GM18861 (cell line): ENCODE data around the gene RPLP2.

Experiments
- ATAC-seq: cut with Tn5 transposase; IDR thresholded peaks from one replicate; pipeline ENCODE4 v1.9.1; 2021; ENCODE audit not compliant: unreplicated experiment

Gene RPLP2

GRCh38 chr11:833114-833791 lies 23.5 kb downstream of the RPLP2 start:
- no peak for ATAC-seq

DNA sequence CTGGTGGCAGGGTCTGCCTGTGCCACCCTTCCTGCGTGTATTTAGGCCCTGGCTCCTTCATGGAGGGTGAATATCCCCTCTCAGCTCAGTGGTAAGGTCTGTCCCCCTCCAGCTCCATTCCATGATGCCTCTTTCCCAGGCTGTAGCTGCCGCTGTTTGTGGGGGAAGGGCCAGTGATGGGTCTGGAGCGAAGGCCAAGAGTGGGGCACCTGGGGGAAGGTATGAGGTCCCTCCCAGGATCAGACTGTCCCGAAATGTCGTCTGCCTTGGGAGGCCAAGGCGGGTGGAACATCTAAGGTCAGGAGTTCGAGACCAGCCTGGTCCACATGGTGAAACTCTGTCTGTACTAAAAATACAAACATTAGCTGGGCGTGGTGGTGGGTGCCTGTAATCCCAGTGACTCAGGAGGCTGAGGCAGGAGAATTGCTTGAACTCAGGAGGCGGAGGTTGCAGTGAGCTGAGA lies 24.1 kb downstream of the RPLP2 start:
- no peak for ATAC-seq

GRCh38 chr11:834371-835316 lies 24.9 kb downstream of the RPLP2 start:
- no peak for ATAC-seq

GRCh38 chr11:836274-836673 lies 26.5 kb downstream of the RPLP2 start:
- ATAC-seq, result no peak

DNA sequence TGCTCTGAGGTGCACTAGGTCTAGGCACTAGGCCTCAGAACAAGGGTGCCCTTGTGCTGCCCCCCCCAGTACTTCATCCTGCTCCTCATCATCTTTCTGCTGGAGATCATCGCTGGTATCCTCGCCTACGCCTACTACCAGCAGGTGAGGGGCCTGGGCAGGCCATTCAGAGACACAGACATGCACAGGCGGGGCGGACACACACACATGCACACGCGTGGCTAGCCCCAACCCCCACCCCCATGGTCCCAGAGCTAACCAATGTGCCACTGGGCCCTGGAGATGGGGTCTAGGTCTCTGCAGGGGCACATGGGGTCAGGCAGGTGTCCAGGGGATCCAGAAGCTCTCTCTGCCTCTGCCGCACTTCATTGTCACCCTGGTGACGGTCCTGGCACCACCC lies 26.9 kb downstream of the RPLP2 start:
- no peak for ATAC-seq

DNA sequence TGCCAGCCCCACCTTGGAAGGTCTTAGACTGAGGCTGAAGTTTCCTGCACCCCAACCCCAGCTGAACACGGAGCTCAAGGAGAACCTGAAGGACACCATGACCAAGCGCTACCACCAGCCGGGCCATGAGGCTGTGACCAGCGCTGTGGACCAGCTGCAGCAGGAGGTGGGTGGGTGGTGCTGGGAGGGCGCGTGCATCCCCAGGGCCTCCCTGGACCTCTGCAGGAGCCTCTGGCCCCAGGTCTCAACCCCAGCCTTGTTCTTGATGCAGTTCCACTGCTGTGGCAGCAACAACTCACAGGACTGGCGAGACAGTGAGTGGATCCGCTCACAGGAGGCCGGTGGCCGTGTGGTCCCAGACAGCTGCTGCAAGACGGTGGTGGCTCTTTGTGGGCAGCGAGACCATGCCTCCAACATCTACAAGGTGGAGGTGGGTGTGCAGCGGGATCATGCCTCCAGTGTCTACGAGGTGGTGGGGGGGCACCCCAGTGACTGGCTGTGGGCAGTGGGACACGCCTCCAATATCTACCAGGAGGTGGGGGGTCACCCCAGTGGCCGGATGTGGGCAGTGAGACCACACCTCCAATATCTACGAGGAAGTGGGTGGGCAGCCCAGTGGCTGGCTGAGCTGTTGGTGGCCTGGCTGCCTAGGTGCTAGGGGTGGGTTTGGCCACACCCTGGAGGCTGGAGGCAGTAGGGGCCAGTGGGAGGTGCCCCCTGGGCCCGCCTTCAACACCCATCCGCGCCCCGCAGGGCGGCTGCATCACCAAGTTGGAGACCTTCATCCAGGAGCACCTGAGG lies 27.6 kb downstream of the RPLP2 start:
- no peak for ATAC-seq

DNA sequence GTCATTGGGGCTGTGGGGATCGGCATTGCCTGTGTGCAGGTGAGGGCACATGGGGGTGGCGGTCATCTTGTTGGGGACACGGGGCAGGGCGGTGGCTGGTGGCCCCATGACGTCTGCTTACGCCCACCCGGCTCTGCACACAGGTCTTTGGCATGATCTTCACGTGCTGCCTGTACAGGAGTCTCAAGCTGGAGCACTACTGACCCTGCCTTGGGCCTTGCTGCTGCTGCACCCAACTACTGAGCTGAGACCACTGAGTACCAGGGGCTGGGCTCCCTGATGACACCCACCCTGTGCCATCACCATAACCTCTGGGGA lies 28.2 kb downstream of the RPLP2 start:
- ATAC-seq, result no peak

GRCh38 chr11:838441-839279 lies 28.9 kb downstream of the RPLP2 start:
- no peak for ATAC-seq

DNA sequence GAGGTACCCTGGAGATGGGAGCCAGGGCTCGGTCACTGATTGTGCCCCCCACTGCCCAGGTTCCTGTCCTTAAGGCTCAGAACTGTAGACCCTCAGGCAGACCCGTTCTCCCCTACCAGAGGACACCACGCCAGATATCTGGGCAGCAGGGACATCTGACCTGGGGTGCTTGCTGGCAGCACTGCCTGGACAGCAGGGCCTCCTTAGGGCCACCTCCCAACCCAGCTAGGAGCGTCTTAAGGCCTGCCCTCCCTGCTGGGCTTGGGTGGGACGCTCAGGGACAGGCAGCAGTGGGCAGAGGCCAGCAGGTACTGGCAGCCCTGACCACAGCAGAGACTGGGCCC lies 29.5 kb downstream of the RPLP2 start:
- ATAC-seq, result no peak

- no peak for ATAC-seq
Observed at GRCh38 chr11:839875-840617, 30.3 kb downstream of the RPLP2 start.

- ATAC-seq, result no peak
Observed at GRCh38 chr11:841981-842369, 32.2 kb downstream of the RPLP2 start.

- peak; percentile 39 for ATAC-seq
Observed at GRCh38 chr11:842370-843002, 32.7 kb downstream of the RPLP2 start, which contains the start of the genes POLR2L and TSPAN4. POLR2L (minus strand) TSS chr11:842529; CDS start chr11:842508, 21 bp downstream. TSPAN4 (plus strand) TSS chr11:842852; CDS start chr11:850305, 7,453 bp downstream.

- ATAC-seq, result no peak
Observed at GRCh38 chr11:843086-843734, 33.4 kb downstream of the RPLP2 start.

DNA sequence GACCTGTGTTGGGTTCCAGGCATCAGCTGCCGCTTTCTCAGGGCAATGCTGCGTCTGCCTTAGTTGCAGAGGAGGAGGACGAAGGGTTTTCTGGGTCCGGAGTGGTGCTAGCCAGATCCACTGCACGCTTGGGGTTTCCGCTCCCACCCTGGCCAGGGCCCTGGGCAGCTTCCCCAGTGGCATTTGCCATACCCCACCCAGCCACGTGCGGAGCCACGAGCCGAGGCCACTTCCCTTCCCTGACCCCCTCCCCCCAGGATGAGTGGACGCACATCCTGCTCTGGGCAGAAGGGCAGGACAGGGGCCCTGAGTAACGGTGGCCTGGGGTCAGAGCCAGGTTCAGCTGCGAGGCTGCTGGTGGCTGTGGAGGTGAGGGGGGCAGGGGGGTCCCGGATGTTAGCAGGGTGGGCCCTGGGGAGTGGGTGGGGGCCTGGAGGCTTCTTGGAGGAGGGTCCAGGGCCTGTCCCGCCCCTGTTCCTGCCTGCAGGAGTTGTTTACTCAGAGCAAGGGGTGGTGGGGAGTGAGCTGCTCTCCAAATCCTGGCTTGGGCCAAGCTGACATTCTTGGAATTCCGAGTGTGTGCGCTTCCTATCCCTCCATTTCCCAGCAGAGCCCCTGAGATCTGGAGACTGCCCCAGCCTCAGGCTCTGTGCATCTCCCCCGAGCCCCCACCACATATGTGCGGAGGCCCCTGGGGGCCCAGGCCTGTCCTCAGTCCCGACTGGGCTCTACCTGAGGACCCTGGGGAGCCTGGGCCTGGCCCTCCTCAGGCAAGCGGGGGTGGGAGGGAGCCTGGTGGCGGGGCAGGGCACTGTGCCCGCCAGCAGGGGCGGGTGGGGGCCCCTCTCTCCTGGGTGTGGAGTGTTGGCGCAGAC lies 34.3 kb downstream of the RPLP2 start:
- no peak for ATAC-seq

GRCh38 chr11:844693-845644 lies 35.2 kb downstream of the RPLP2 start:
- no peak for ATAC-seq

DNA sequence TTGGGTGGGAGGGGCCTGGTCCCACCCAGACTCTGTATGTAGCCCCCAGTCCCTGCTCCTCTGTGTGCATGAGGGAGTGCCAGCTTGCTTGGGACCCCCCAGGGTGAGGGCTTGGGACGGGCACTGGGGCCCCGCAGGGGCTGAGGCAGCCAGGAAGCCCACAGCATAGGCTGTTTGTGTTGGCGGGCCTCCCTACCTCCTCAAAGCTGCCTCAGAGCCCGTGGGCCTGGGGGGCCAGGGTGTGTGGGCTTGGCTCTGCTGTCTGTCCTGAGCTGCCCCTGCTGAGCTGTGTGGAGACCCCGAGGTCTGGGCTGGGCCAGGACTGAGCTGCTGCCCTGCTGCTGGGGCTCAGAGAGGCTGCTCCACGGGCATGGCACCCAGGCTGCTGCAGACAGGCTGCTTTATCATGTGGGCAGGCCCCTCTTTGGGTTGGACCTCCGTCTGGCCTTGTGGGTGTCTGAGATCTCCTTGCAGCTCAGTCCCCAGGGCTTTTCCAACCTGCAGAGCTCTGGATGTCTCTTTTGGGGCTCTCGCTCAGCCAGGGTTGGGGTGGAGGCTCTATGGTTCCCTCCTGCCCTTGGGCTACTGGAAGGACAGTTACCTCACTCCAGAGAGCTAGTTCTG lies 36.2 kb downstream of the RPLP2 start:
- no peak for ATAC-seq
